HCT116 (cell line): Measurements from ENCODE around the gene LAMC2. TPM values are rescaled to one million over a fixed set of nuclear protein-coding genes. Genes with fewer than 3 reads are reported as not detected.

ENCODE experiments used
- ATAC-seq: fragments of 200-7000 bp; cut with Tn5 transposase; 2 replicates; pipeline ENCODE4 v1.9.1; 2020; ENCODE audit warnings: mild to moderate bottlenecking, moderate library complexity
- BruUV-seq: library from RNA; stranded (reverse); fragments of 400-500 nt; replicated peaks from 2 replicates; lab custom pipeline; 2021; lab: Mats Ljungman, UMichigan
- CTCF ChIA-PET: fragments of 300-600 bp; sonication (Branson Sonifier 250); formaldehyde crosslinking; loops from one replicate; lab custom pipeline; 2021; ENCODE audit warnings: antibody characterized with exemption; lab: Charles Lee
- POLR2A ChIA-PET: fragments of 300-600, 350-600 bp; sonication (Branson Sonifier 250); formaldehyde crosslinking; loops from one replicate; lab custom pipeline; 2021; ENCODE audit warnings: antibody characterized with exemption; lab: Charles Lee
- RAD21 ChIA-PET, 2 experiments: fragments of 300-600 bp; sonication (Branson Sonifier 250); formaldehyde crosslinking; loops; one replicate each; lab custom pipeline; 2023; ENCODE audit warnings: low total read pairs in 2 of 2; ENCODE audit not compliant: uncharacterized antibody in 2 of 2, unreplicated experiment in 2 of 2, low non-redundant PET in 1 of 2; lab: Charles Lee
- DNase-seq: peaks from one replicate; pipeline ENCODE4 v3.0.0-alpha.2; 2010; ENCODE audit warnings: low read depth, low spot score
- H2AFZ ChIP-seq: fragments of 200-600 bp; shearing (Covaris generic), sonication (generic); 2 replicates; pipeline ENCODE4 v1.6.1; 2017; ENCODE audit warnings: low read depth, mixed run types, mixed read lengths, antibody characterized with exemption, low read length; ENCODE audit not compliant: poor library complexity, severe bottlenecking
- H3K27ac ChIP-seq: 2 replicates; pipeline ENCODE4 v1.5.1; 2012; ENCODE audit warnings: low read depth, low read length
- H3K27me3 ChIP-seq: fragments of 200-600 bp; sonication (generic); 2 replicates; pipeline ENCODE4 v1.6.1; 2016; ENCODE audit warnings: mixed run types, low read length, mixed read lengths; ENCODE audit not compliant: insufficient read depth
- H3K36me3 ChIP-seq, 2 experiments: fragments of 200-500 bp in 1 of 2; fragments of 200-600 bp in 1 of 2; sonication (Bioruptor generic) in 1 of 2; sonication (generic) in 1 of 2; 2 replicates each; pipeline versions ENCODE4 v1.5.1 to v1.6.1; 2014 to 2016; ENCODE audit warnings: low read length in 2 of 2, inconsistent platforms in 1 of 2, mixed read lengths in 1 of 2, mixed run types in 1 of 2; ENCODE audit not compliant: insufficient read depth in 2 of 2, control insufficient read depth in 1 of 2
- H3K4me1 ChIP-seq, 2 experiments: fragments of 200-600 bp in 1 of 2; sonication (generic) in 1 of 2; 2 replicates each; pipeline versions ENCODE4 v1.5.1 to v1.6.1; 2012 to 2017; ENCODE audit warnings: low read length in 2 of 2, inconsistent platforms in 1 of 2, mild to moderate bottlenecking in 1 of 2, mixed read lengths in 1 of 2, mixed run types in 1 of 2, moderate library complexity in 1 of 2; ENCODE audit not compliant: insufficient read depth in 2 of 2, control insufficient read depth in 1 of 2
- H3K4me2 ChIP-seq: fragments of 200-600 bp; sonication (generic); 2 replicates; pipeline ENCODE4 v1.6.1; 2017; ENCODE audit warnings: mixed run types, low read length, mixed read lengths
- H3K4me3 ChIP-seq, 2 experiments: fragments of 200-600 bp in 1 of 2; sonication (generic) in 1 of 2; replicated peaks in 1 of 2; 2 replicates each; pipeline ENCODE4 v1.5.1; 2011 to 2016; ENCODE audit warnings: low read length in 2 of 2, control low read depth in 1 of 2, low read depth in 1 of 2, mild to moderate bottlenecking in 1 of 2, mixed read lengths in 1 of 2, mixed run types in 1 of 2
- H3K79me2 ChIP-seq: fragments of 200-600 bp; sonication (generic); 2 replicates; pipeline ENCODE4 v1.6.1; 2017; ENCODE audit warnings: mild to moderate bottlenecking, mixed run types, low read length, moderate library complexity, mixed read lengths; ENCODE audit not compliant: insufficient read depth
- H3K9ac ChIP-seq: fragments of 200-600 bp; sonication (generic); 2 replicates; pipeline ENCODE4 v1.6.1; 2016; ENCODE audit warnings: low read length, mixed read lengths
- H3K9me2 ChIP-seq: fragments of 200-600 bp; sonication (generic), shearing (Covaris generic); 2 replicates; pipeline ENCODE4 v1.6.1; 2017; ENCODE audit warnings: mixed run types, mild to moderate bottlenecking, moderate library complexity; ENCODE audit not compliant: insufficient read depth
- H3K9me3 ChIP-seq, 2 experiments: fragments of 200-500 bp in 1 of 2; fragments of 200-600 bp in 1 of 2; sonication (Bioruptor generic) in 1 of 2; sonication (generic) in 1 of 2; 2 replicates each; pipeline ENCODE4 v1.6.1; 2014 to 2017; ENCODE audit warnings: low read length in 2 of 2, mixed read lengths in 2 of 2, inconsistent platforms in 1 of 2, low read depth in 1 of 2, mild to moderate bottlenecking in 1 of 2, mixed run types in 1 of 2, moderate library complexity in 1 of 2; ENCODE audit not compliant: control insufficient read depth in 1 of 2, insufficient read depth in 1 of 2
- H4K20me1 ChIP-seq: fragments of 200-600 bp; sonication (generic), shearing (Covaris generic); 2 replicates; pipeline ENCODE4 v1.6.1; 2017; ENCODE audit warnings: mixed run types, mild to moderate bottlenecking, moderate library complexity; ENCODE audit not compliant: insufficient read depth
- CBX3 ChIP-seq: IDR thresholded peaks from 2 replicates; pipeline ENCODE4 v1.6.1; 2012; ENCODE audit warnings: low read depth
- CEBPB ChIP-seq: IDR thresholded peaks from 2 replicates; pipeline ENCODE4 v1.6.1; 2012; ENCODE audit warnings: low read depth
- EGR1 ChIP-seq: IDR thresholded peaks from 2 replicates; pipeline ENCODE4 v1.6.1; 2012; ENCODE audit warnings: low read depth
- ELF1 ChIP-seq: IDR thresholded peaks from 2 replicates; pipeline ENCODE4 v1.6.1; 2012; ENCODE audit warnings: low read depth, borderline replicate concordance
- EZH2 ChIP-seq: fragments of 200-600 bp; sonication (generic); IDR thresholded peaks from 2 replicates; pipeline ENCODE4 v1.6.1; 2017; ENCODE audit warnings: antibody characterized with exemption, mixed run types
- EZH2phosphoT487 ChIP-seq: fragments of 200-600 bp; IDR thresholded peaks from 2 replicates; pipeline ENCODE4 v1.6.1; 2018; ENCODE audit warnings: antibody characterized with exemption, borderline replicate concordance
- FOSL1 ChIP-seq: IDR thresholded peaks from 2 replicates; pipeline ENCODE4 v1.6.1; 2012; ENCODE audit warnings: low read depth
- POLR2A ChIP-seq: IDR thresholded peaks from 2 replicates; pipeline ENCODE4 v1.7.0; 2011; ENCODE audit warnings: borderline replicate concordance; ENCODE audit not compliant: insufficient read depth, insufficient read length; ENCODE audit errors: extremely low read depth
- POLR2AphosphoS5 ChIP-seq: IDR thresholded peaks from 2 replicates; pipeline ENCODE4 v1.6.1; 2011; ENCODE audit warnings: mild to moderate bottlenecking, low read depth, low read length, moderate library complexity
- RAD21 ChIP-seq: IDR thresholded peaks from 2 replicates; pipeline ENCODE4 v1.6.1; 2012; ENCODE audit warnings: low read depth, mild to moderate bottlenecking
- SIN3A ChIP-seq: IDR thresholded peaks from 2 replicates; pipeline ENCODE4 v1.6.1; 2012; ENCODE audit warnings: low read depth
- SP1 ChIP-seq: IDR thresholded peaks from 2 replicates; pipeline ENCODE4 v1.6.1; 2012; ENCODE audit warnings: low read depth
- SRF ChIP-seq: IDR thresholded peaks from 2 replicates; pipeline ENCODE4 v1.6.1; 2012; ENCODE audit warnings: low read depth
- TCF7L2 ChIP-seq: IDR thresholded peaks from 2 replicates; pipeline ENCODE4 v1.7.0; 2011; ENCODE audit warnings: borderline replicate concordance, inconsistent platforms; ENCODE audit not compliant: insufficient read depth, insufficient read length; ENCODE audit errors: extremely low read depth
- YY1 ChIP-seq: IDR thresholded peaks from 2 replicates; pipeline ENCODE4 v1.6.1; 2011; ENCODE audit warnings: low read length, low read depth, moderate library complexity, mild to moderate bottlenecking; ENCODE audit not compliant: insufficient replicate concordance; ENCODE audit errors: extremely low read depth
- ZFX ChIP-seq: fragments of 450-650 bp; IDR thresholded peaks from 2 replicates; pipeline ENCODE4 v1.6.1; 2017
- ZNF274 ChIP-seq: fragments of 200-500 bp; sonication (Bioruptor generic); IDR thresholded peaks from 2 replicates; pipeline ENCODE4 v1.6.1; 2014; ENCODE audit warnings: mild to moderate bottlenecking, low read depth, low read length, inconsistent platforms
- intact Hi-C: fragments of 100-400 bp; cut with micrococcal nuclease; formaldehyde crosslinking; loops from 2 replicates; pipeline ENCODE4 v1.10.0; 2022
- total RNA-seq: library from RNA; stranded (reverse); gene quantifications from one replicate; pipeline ENCODE4 v1.2.1, GENCODE V29; 2021; ENCODE audit not compliant: unreplicated experiment
- TF ChIP-seq, protein P1 (sequence below): IDR thresholded peaks from 2 replicates; pipeline ENCODE4 v1.6.1; 2012
- TF ChIP-seq, protein P2 (sequence below): IDR thresholded peaks from 2 replicates; pipeline ENCODE4 v1.6.1; 2012; ENCODE audit warnings: low read depth
- TF ChIP-seq, protein P3 (sequence below): IDR thresholded peaks from 2 replicates; pipeline ENCODE4 v1.6.1; 2012

Gene LAMC2
- total RNA-seq, 1 experiment from 2014 or later: 22.2 TPM

DNA sequence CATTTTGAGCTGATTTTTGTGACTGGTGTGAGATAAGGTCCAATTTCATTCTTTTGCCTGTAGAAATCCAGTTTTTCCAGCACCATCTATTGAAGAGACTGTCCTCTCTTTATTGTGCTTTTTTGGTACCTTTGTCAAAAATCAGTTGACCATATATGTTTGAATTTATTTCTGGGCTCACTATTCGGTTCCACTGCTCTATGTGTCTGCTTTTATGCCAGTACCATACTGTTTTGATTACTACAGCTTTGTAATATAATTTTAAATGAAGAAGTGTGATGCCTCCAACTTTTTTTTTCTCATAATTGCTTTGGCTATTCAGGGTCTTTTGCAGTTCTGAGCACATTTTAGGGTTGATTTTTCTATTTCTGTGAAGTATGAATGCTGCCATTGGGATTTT lies 69.0 kb downstream of the LAMC2 start:
- Histone ChIP-seq H3K27ac (no peak overlapping the region), H3K4me1 (no peaks in the 10 kb centered on the region), H3K27me3 (no peaks in the 10 kb centered on the region), H3K79me2 (no peaks in the 10 kb centered on the region), H3K9me3 (peaks cover 0 to 4% of the 10 kb centered on the region in 2 experiments; a peak in 1 of 4 replicates), H3K4me3 (no peak overlapping the region), H2AFZ (no peak overlapping the region), H4K20me1 (no peaks in the 10 kb centered on the region), H3K4me2 (no peak overlapping the region), H3K9me2 (no peaks in the 10 kb centered on the region)
- no peak for DNase-seq
- RAD21 ChIA-PET: no interaction called here
- no TSS peak for BruUV-seq
- CTCF ChIA-PET: no interaction called here
- POLR2A ChIA-PET: no interaction called here
- no peak for ATAC-seq
- TF ChIP-seq CBX3 (peak; percentile 61; the same call in 1 of the 2 replicates), SP1 (no peak)
- TF ChIP-seq, protein P1, sequence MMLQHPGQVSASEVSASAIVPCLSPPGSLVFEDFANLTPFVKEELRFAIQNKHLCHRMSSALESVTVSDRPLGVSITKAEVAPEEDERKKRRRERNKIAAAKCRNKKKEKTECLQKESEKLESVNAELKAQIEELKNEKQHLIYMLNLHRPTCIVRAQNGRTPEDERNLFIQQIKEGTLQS: no peak
- TF ChIP-seq, all 23 proteins: peak for 1
- H3K36me3 ChIP-seq: no peaks in the 10 kb centered on the region
- no peak overlapping the region for H3K9ac ChIP-seq
- intact Hi-C loops: no loop called here

DNA sequence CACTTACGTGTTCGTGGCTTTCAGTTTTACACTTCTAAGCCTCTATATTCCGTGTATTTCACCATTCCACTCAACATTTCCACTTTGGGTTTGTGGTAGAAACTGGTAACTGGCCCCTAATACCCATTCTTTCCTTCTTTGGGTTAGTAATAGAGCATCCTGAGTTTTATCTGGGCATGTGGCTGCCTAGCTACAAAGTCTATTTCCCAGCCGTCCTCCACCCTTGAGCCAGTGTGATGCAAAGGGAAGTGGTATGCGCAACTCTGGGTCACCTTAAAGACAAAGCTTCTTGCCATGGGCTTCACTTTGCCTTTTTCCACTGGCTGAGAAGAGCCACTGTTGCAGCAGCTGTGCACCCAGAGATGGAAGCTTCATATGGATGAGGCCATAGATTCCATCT lies 73.9 kb downstream of the LAMC2 start:
- no peak overlapping the region for H3K4me3 ChIP-seq
- DNase-seq (no peak), ATAC-seq (no peak)
- BruUV-seq: no TSS peak
- no peaks in the 10 kb centered on the region for H3K36me3 ChIP-seq
- H3K9me2 ChIP-seq: no peaks in the 10 kb centered on the region
- ChIA-PET RAD21 (no interaction called here), POLR2A (no interaction called here), CTCF (interaction anchor here (1.2 kb wide), 1 partner anchor 25 kb away, joined by 5 read pairs; no protein-coding TSS in a partner anchor)
- no peak overlapping the region for H3K4me2 ChIP-seq
- no peak overlapping the region for H3K27ac ChIP-seq
- H3K9me3 ChIP-seq: no peaks in the 10 kb centered on the region
- no peak overlapping the region for H2AFZ ChIP-seq
- H3K27me3 ChIP-seq: no peaks in the 10 kb centered on the region
- intact Hi-C loops: no loop called here
- H3K4me1 ChIP-seq: no peaks in the 10 kb centered on the region
- H3K79me2 ChIP-seq: no peaks in the 10 kb centered on the region
- no peaks in the 10 kb centered on the region for H4K20me1 ChIP-seq
- H3K9ac ChIP-seq: no peak overlapping the region
- TF ChIP-seq, protein P2, sequence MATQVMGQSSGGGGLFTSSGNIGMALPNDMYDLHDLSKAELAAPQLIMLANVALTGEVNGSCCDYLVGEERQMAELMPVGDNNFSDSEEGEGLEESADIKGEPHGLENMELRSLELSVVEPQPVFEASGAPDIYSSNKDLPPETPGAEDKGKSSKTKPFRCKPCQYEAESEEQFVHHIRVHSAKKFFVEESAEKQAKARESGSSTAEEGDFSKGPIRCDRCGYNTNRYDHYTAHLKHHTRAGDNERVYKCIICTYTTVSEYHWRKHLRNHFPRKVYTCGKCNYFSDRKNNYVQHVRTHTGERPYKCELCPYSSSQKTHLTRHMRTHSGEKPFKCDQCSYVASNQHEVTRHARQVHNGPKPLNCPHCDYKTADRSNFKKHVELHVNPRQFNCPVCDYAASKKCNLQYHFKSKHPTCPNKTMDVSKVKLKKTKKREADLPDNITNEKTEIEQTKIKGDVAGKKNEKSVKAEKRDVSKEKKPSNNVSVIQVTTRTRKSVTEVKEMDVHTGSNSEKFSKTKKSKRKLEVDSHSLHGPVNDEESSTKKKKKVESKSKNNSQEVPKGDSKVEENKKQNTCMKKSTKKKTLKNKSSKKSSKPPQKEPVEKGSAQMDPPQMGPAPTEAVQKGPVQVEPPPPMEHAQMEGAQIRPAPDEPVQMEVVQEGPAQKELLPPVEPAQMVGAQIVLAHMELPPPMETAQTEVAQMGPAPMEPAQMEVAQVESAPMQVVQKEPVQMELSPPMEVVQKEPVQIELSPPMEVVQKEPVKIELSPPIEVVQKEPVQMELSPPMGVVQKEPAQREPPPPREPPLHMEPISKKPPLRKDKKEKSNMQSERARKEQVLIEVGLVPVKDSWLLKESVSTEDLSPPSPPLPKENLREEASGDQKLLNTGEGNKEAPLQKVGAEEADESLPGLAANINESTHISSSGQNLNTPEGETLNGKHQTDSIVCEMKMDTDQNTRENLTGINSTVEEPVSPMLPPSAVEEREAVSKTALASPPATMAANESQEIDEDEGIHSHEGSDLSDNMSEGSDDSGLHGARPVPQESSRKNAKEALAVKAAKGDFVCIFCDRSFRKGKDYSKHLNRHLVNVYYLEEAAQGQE: no peak
- TF ChIP-seq SIN3A (no peak), POLR2AphosphoS5 (no peak), EZH2 (no peak), CEBPB (no peak), SP1 (no peak), TCF7L2 (no peak), POLR2A (no peak), RAD21 (no peak), SRF (no peak), EGR1 (no peak), ZFX (no peak), EZH2phosphoT487 (no peak), ZNF274 (no peak), YY1 (no peak), FOSL1 (no peak), ELF1 (no peak)
- TF ChIP-seq, protein P1: no peak
- TF ChIP-seq, protein P3, sequence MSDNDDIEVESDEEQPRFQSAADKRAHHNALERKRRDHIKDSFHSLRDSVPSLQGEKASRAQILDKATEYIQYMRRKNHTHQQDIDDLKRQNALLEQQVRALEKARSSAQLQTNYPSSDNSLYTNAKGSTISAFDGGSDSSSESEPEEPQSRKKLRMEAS: no peak
